ENCODE measurements around the gene LAMA3.

Gene LAMA3

GRCh38 chr18:23922939-23923338 lies 233.7 kb downstream of the LAMA3 start:
- no peak for DNase-seq (ENCODE audit: insufficient read length, low spot score)
- TF ChIP-seq POU2F2 (IDR thresholded peaks at IDR 0.05; ENCODE audit: low read depth, low read length) (no peak), POLR2A (IDR thresholded peaks at IDR 0.05; ENCODE audit: low read depth, low read length) (no peak), POLR2AphosphoS5 (IDR thresholded peaks at IDR 0.05; ENCODE audit: low read depth, low read length) (no peak), SPI1 (IDR thresholded peaks at IDR 0.05; ENCODE audit: low read depth, low read length) (no peak), PAX5 (IDR thresholded peaks at IDR 0.05; ENCODE audit: insufficient read depth, low read length, severe bottlenecking) (no peak), TAF1 (IDR thresholded peaks at IDR 0.05; ENCODE audit: low read depth, low read length) (no peak)
- FAIRE-seq: no peak

- no peak for FAIRE-seq
- no peak for DNase-seq (ENCODE audit: insufficient read length, low spot score)
Observed at GRCh38 chr18:23924813-23925212, 235.6 kb downstream of the LAMA3 start.

GRCh38 chr18:23926571-23926970 lies 237.3 kb downstream of the LAMA3 start:
- no peak for DNase-seq (ENCODE audit: insufficient read length, low spot score)
- peak; percentile 9 for FAIRE-seq
- TF ChIP-seq POU2F2 (IDR thresholded peaks at IDR 0.05; ENCODE audit: low read depth, low read length) (no peak), POLR2AphosphoS5 (IDR thresholded peaks at IDR 0.05; ENCODE audit: low read depth, low read length) (no peak), SPI1 (IDR thresholded peaks at IDR 0.05; ENCODE audit: low read depth, low read length) (no peak), POLR2A (IDR thresholded peaks at IDR 0.05; ENCODE audit: low read depth, low read length) (no peak), TAF1 (IDR thresholded peaks at IDR 0.05; ENCODE audit: low read depth, low read length) (no peak), PAX5 (IDR thresholded peaks at IDR 0.05; ENCODE audit: insufficient read depth, low read length, severe bottlenecking) (no peak)

More at GRCh38 chr18:23924813-23925212, 235.6 kb downstream of the LAMA3 start:
- TF ChIP-seq PAX5 (IDR thresholded peaks at IDR 0.05; ENCODE audit: insufficient read depth, low read length, severe bottlenecking): no peak
- TF ChIP-seq POLR2A (IDR thresholded peaks at IDR 0.05; ENCODE audit: low read depth, low read length): no peak
- TF ChIP-seq POLR2AphosphoS5 (IDR thresholded peaks at IDR 0.05; ENCODE audit: low read depth, low read length): no peak
- TF ChIP-seq TAF1 (IDR thresholded peaks at IDR 0.05; ENCODE audit: low read depth, low read length): no peak
- no peak for TF ChIP-seq POU2F2 (IDR thresholded peaks at IDR 0.05; ENCODE audit: low read depth, low read length)
- TF ChIP-seq SPI1 (IDR thresholded peaks at IDR 0.05; ENCODE audit: low read depth, low read length): no peak

- FAIRE-seq (peak; percentile 9), DNase-seq (ENCODE audit: insufficient read length, low spot score) (no peak)
- TF ChIP-seq POLR2AphosphoS5 (IDR thresholded peaks at IDR 0.05; ENCODE audit: low read depth, low read length): no peak
- TF ChIP-seq SPI1 (IDR thresholded peaks at IDR 0.05; ENCODE audit: low read depth, low read length): no peak
- no peak for TF ChIP-seq PAX5 (IDR thresholded peaks at IDR 0.05; ENCODE audit: insufficient read depth, low read length, severe bottlenecking)
- TF ChIP-seq TAF1 (IDR thresholded peaks at IDR 0.05; ENCODE audit: low read depth, low read length): no peak
- no peak for TF ChIP-seq POU2F2 (IDR thresholded peaks at IDR 0.05; ENCODE audit: low read depth, low read length)
- no peak for TF ChIP-seq POLR2A (IDR thresholded peaks at IDR 0.05; ENCODE audit: low read depth, low read length)
Observed at GRCh38 chr18:23927821-23928746, 238.8 kb downstream of the LAMA3 start.

GRCh38 chr18:23929362-23929930 lies 240.2 kb downstream of the LAMA3 start:
- no peak for FAIRE-seq
- TF ChIP-seq PAX5 (IDR thresholded peaks at IDR 0.05; ENCODE audit: insufficient read depth, low read length, severe bottlenecking) (no peak), SPI1 (IDR thresholded peaks at IDR 0.05; ENCODE audit: low read depth, low read length) (no peak), POU2F2 (IDR thresholded peaks at IDR 0.05; ENCODE audit: low read depth, low read length) (no peak), TAF1 (IDR thresholded peaks at IDR 0.05; ENCODE audit: low read depth, low read length) (no peak), POLR2AphosphoS5 (IDR thresholded peaks at IDR 0.05; ENCODE audit: low read depth, low read length) (no peak), POLR2A (IDR thresholded peaks at IDR 0.05; ENCODE audit: low read depth, low read length) (no peak)
- no peak for DNase-seq (ENCODE audit: insufficient read length, low spot score)

GRCh38 chr18:23930002-23930401 lies 240.7 kb downstream of the LAMA3 start:
- DNase-seq (ENCODE audit: insufficient read length, low spot score) (no peak), FAIRE-seq (no peak)
- TF ChIP-seq POU2F2 (IDR thresholded peaks at IDR 0.05; ENCODE audit: low read depth, low read length): no peak
- no peak for TF ChIP-seq SPI1 (IDR thresholded peaks at IDR 0.05; ENCODE audit: low read depth, low read length)
- TF ChIP-seq TAF1 (IDR thresholded peaks at IDR 0.05; ENCODE audit: low read depth, low read length): no peak
- no peak for TF ChIP-seq POLR2AphosphoS5 (IDR thresholded peaks at IDR 0.05; ENCODE audit: low read depth, low read length)
- no peak for TF ChIP-seq PAX5 (IDR thresholded peaks at IDR 0.05; ENCODE audit: insufficient read depth, low read length, severe bottlenecking)
- no peak for TF ChIP-seq POLR2A (IDR thresholded peaks at IDR 0.05; ENCODE audit: low read depth, low read length)

- no peak for TF ChIP-seq PAX5 (IDR thresholded peaks at IDR 0.05; ENCODE audit: insufficient read depth, low read length, severe bottlenecking)
- no peak for TF ChIP-seq POLR2AphosphoS5 (IDR thresholded peaks at IDR 0.05; ENCODE audit: low read depth, low read length)
- no peak for TF ChIP-seq POU2F2 (IDR thresholded peaks at IDR 0.05; ENCODE audit: low read depth, low read length)
- TF ChIP-seq TAF1 (IDR thresholded peaks at IDR 0.05; ENCODE audit: low read depth, low read length): no peak
- no peak for TF ChIP-seq SPI1 (IDR thresholded peaks at IDR 0.05; ENCODE audit: low read depth, low read length)
- TF ChIP-seq POLR2A (IDR thresholded peaks at IDR 0.05; ENCODE audit: low read depth, low read length): no peak
- no peak for DNase-seq (ENCODE audit: insufficient read length, low spot score)
- FAIRE-seq: no peak
Observed at GRCh38 chr18:23932385-23933067, 243.3 kb downstream of the LAMA3 start.

GRCh38 chr18:23933407-23933806 lies 244.2 kb downstream of the LAMA3 start:
- DNase-seq (ENCODE audit: insufficient read length, low spot score): no peak
- FAIRE-seq: no peak
- TF ChIP-seq SPI1 (IDR thresholded peaks at IDR 0.05; ENCODE audit: low read depth, low read length) (no peak), TAF1 (IDR thresholded peaks at IDR 0.05; ENCODE audit: low read depth, low read length) (no peak), POU2F2 (IDR thresholded peaks at IDR 0.05; ENCODE audit: low read depth, low read length) (no peak), POLR2A (IDR thresholded peaks at IDR 0.05; ENCODE audit: low read depth, low read length) (no peak), POLR2AphosphoS5 (IDR thresholded peaks at IDR 0.05; ENCODE audit: low read depth, low read length) (no peak), PAX5 (IDR thresholded peaks at IDR 0.05; ENCODE audit: insufficient read depth, low read length, severe bottlenecking) (no peak)

All from GM12891 (cell line).